ENCODE results near the gene CDH4.

GRCh38 chr20:61598586-61598985 lies 346.5 kb downstream of the CDH4 start:
- TF ChIP-seq POLR2AphosphoS5 (IDR thresholded peaks at IDR 0.05) (no peak), CTCF (IDR thresholded peaks at IDR 0.05) (no peak)

All from sigmoid colon (tissue), 4 donors.